HepG2 (cell line): Measurements from ENCODE around the gene FAM228B. TPM values are rescaled to one million over a fixed set of nuclear protein-coding genes. Genes with fewer than 3 reads are reported as not detected.

Experiments used
- DRAP1 ChIP-seq: IDR thresholded peaks from 2 replicates; pipeline ENCODE4 v1.6.1; 2016; ENCODE audit warnings: missing genetic modification reagents, missing compliant biosample characterization
- FOXA1 ChIP-seq, 2 experiments: fragments of 450-650 bp in 1 of 2; sonication (generic) in 1 of 2; formaldehyde crosslinking in 1 of 2; IDR thresholded peaks; 2 replicates each; pipeline versions ENCODE4 v1.4.0 to v1.6.1; 2016 to 2020; ENCODE audit warnings: missing genetic modification reagents in 1 of 2
- MBNL3 ChIP-seq: fragments of 250-450 bp; sonication (Bioruptor Pico); conservative IDR thresholded peaks from 2 replicates; pipeline ENCODE4 v1.8.0; 2022; ENCODE audit warnings: mild to moderate bottlenecking, inconsistent platforms
- ZNF224 ChIP-seq: sonication (generic); formaldehyde crosslinking; IDR thresholded peaks from 2 replicates; pipeline ENCODE4 v1.5.0; 2020; ENCODE audit warnings: mild to moderate bottlenecking, missing genetic modification reagents
- ZNF335 ChIP-seq: sonication (generic); formaldehyde crosslinking; IDR thresholded peaks from 2 replicates; pipeline ENCODE4 v1.4.0; 2020; ENCODE audit warnings: missing genetic modification reagents
- polyA plus RNA-seq, 8 experiments: library from polyadenylated mRNA; depleted of rRNA in 3 of 8; stranded (reverse) in 7 of 8; unstranded in 1 of 8; fragments of >200 nt; fragmentation: Illumina TruSeq in 4 of 8; extraction: Trizol in 4 of 8; gene quantifications; 2 replicates each; pipeline versions ENCODE4 v1.2.1 to v1.2.3, GENCODE V29; 2011 to 2016; ENCODE audit warnings: low read depth in 4 of 8, missing spikeins in 1 of 8, mixed read lengths in 1 of 8; ENCODE audit not compliant: insufficient read depth in 1 of 8
- total RNA-seq, 5 experiments: library from RNA; depleted of rRNA; stranded (reverse); fragments of >200 nt; fragmentation: Illumina TruSeq; extraction: Trizol; gene quantifications; 2 replicates each; pipeline ENCODE4 v1.2.3, GENCODE V29; 2016; ENCODE audit warnings: low read depth in 1 of 5
- TF ChIP-seq, protein P1 (sequence below): sonication (generic); formaldehyde crosslinking; IDR thresholded peaks from 2 replicates; pipeline ENCODE4 v1.4.0; 2020; ENCODE audit warnings: missing genetic modification reagents
- TF ChIP-seq, protein P2 (sequence below), 2 experiments: sonication (generic) in 1 of 2; formaldehyde crosslinking in 1 of 2; IDR thresholded peaks; 2 replicates each; pipeline versions ENCODE4 v1.5.1 to v1.6.1; 2011 to 2020; ENCODE audit warnings: borderline replicate concordance in 1 of 2, low read depth in 1 of 2, low read length in 1 of 2, mild to moderate bottlenecking in 1 of 2, missing genetic modification reagents in 1 of 2, moderate library complexity in 1 of 2

FAM228B gene
- total and polyA plus RNA-seq, 2 of the 13 experiments (the other 11 are each of a cell fraction or from before 2014, with no cell fraction given) = 0.79 to 1.1 TPM

DNA sequence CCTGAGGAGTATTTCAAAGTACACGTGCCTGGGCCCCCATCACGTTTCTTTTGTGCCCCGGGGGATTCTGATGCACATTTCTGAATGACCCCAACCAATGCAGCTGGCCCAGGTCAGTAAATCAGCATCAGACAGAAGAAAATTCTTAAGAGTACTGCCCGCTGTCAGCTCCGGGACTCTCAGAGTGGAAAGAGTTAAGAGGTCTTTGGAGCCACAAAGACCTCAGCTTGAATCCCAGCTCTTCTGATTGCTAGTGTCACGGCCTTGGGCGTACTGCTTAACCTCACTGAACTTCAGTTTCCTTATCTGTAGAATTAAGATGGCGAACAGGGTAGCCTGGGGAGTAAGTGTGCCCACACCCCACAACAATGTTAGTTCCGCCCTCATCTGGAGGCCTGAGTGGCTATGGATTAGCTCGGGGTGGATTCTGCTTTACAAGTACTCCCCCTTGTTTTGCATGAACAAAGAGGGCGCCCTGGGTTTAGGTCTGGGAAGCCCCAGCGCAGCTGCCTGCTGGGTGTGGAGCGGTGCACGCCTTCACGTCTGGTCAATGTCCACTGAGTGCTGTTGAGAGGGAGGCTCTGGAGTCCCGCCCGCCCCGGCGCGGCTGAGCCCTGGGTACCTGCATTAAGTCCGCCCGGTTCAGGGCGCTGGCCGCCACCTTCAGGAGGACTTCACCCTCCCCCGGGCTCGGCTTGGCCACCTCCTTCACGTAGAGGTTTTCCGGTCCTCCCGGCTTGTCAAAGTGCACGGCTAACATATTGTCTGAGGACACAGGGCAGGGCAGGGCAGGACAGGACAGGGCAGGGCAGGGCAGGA is 39.5 kb upstream of the FAM228B start (continued):
- TF ChIP-seq, protein P1, sequence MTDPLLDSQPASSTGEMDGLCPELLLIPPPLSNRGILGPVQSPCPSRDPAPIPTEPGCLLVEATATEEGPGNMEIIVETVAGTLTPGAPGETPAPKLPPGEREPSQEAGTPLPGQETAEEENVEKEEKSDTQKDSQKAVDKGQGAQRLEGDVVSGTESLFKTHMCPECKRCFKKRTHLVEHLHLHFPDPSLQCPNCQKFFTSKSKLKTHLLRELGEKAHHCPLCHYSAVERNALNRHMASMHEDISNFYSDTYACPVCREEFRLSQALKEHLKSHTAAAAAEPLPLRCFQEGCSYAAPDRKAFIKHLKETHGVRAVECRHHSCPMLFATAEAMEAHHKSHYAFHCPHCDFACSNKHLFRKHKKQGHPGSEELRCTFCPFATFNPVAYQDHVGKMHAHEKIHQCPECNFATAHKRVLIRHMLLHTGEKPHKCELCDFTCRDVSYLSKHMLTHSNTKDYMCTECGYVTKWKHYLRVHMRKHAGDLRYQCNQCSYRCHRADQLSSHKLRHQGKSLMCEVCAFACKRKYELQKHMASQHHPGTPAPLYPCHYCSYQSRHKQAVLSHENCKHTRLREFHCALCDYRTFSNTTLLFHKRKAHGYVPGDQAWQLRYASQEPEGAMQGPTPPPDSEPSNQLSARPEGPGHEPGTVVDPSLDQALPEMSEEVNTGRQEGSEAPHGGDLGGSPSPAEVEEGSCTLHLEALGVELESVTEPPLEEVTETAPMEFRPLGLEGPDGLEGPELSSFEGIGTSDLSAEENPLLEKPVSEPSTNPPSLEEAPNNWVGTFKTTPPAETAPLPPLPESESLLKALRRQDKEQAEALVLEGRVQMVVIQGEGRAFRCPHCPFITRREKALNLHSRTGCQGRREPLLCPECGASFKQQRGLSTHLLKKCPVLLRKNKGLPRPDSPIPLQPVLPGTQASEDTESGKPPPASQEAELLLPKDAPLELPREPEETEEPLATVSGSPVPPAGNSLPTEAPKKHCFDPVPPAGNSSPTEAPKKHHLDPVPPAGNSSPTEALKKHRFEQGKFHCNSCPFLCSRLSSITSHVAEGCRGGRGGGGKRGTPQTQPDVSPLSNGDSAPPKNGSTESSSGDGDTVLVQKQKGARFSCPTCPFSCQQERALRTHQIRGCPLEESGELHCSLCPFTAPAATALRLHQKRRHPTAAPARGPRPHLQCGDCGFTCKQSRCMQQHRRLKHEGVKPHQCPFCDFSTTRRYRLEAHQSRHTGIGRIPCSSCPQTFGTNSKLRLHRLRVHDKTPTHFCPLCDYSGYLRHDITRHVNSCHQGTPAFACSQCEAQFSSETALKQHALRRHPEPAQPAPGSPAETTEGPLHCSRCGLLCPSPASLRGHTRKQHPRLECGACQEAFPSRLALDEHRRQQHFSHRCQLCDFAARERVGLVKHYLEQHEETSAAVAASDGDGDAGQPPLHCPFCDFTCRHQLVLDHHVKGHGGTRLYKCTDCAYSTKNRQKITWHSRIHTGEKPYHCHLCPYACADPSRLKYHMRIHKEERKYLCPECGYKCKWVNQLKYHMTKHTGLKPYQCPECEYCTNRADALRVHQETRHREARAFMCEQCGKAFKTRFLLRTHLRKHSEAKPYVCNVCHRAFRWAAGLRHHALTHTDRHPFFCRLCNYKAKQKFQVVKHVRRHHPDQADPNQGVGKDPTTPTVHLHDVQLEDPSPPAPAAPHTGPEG = peak; percentile 72; the same call in 1 of the 2 replicates
- TF ChIP-seq FOXA1 (IDR thresholded peaks at IDR 0.05) = no peak
- no peak; the same call in 1 of the 2 replicates for TF ChIP-seq FOXA1 (CRISPR knock-in tag; IDR thresholded peaks at IDR 0.05)
- TF ChIP-seq, protein P2, sequence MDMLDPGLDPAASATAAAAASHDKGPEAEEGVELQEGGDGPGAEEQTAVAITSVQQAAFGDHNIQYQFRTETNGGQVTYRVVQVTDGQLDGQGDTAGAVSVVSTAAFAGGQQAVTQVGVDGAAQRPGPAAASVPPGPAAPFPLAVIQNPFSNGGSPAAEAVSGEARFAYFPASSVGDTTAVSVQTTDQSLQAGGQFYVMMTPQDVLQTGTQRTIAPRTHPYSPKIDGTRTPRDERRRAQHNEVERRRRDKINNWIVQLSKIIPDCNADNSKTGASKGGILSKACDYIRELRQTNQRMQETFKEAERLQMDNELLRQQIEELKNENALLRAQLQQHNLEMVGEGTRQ (IDR thresholded peaks at IDR 0.05; ENCODE audit: low read depth, low read length) = no peak
- TF ChIP-seq, protein P2 (CRISPR knock-in tag; IDR thresholded peaks at IDR 0.05; ENCODE audit: borderline replicate concordance) = no peak; the same call in none of the 2 replicates
- 0 out of 2 replicates have a peak, but pooled peaks have one; percentile 62 for TF ChIP-seq ZNF335 (CRISPR knock-in tag)
- TF ChIP-seq DRAP1 (CRISPR knock-in tag) = peak; percentile 80
- no peak for TF ChIP-seq MBNL3 (CRISPR knock-in tag)
- TF ChIP-seq ZNF224 (CRISPR knock-in tag) = no peak; the same call in 1 of the 2 replicates
- TF ChIP-seq, all 625 proteins: peak for 283
